ENCODE data around the gene RBM34. TPM values are rescaled to one million over a fixed set of nuclear protein-coding genes. Genes with fewer than 3 reads are reported as not detected.
"Not testable (repeated sequence)": the region's sequence is repeated elsewhere in the genome, so short reads cannot be mapped to it uniquely, and the experiment has no call there.

Gene RBM34
- total RNA-seq, 1 experiment from 2014 or later: 82.5 TPM

GRCh38 chr1:235088907-235089306 lies 72.1 kb downstream of the RBM34 start:
- Histone ChIP-seq H3K36me3 (no peaks in the 10 kb centered on the region), H3K4me3 (no peak overlapping the region), H3K27me3 (replicated peaks) (no peaks in the 10 kb centered on the region), H3K9me3 (replicated peaks) (no peaks in the 10 kb centered on the region), H3K4me1 (replicated peaks) (peaks cover 34% of the 10 kb centered on the region), H3K27ac (no peak overlapping the region)
- DNase-seq (ENCODE audit: low read depth in 1 of 2, low spot score in 2 of 2): no peak

GRCh38 chr1:235088430-235088829 lies 72.6 kb downstream of the RBM34 start:
- no peaks in the 10 kb centered on the region for H3K27me3 ChIP-seq (replicated peaks)
- no peaks in the 10 kb centered on the region for H3K9me3 ChIP-seq (replicated peaks)
- no peak for DNase-seq (ENCODE audit: low read depth in 1 of 2, low spot score in 2 of 2)
- H3K4me3 ChIP-seq: no peak overlapping the region
- H3K4me1 ChIP-seq (replicated peaks): peaks cover 37% of the 10 kb centered on the region
- no peak overlapping the region for H3K27ac ChIP-seq
- H3K36me3 ChIP-seq: no peaks in the 10 kb centered on the region

- no peak overlapping the region for H3K27ac ChIP-seq
- H3K4me3 ChIP-seq: no peak overlapping the region
These were observed 73.1 kb downstream of the RBM34 start for GRCh38 chr1:235087906-235088305.

GRCh38 chr1:235085411-235086117 lies 75.5 kb downstream of the RBM34 start:
- not testable (repeated sequence) for H3K27me3 ChIP-seq (replicated peaks); H3K36me3 ChIP-seq; DNase-seq (ENCODE audit: low read depth in 1 of 2, low spot score in 2 of 2); H3K4me3 ChIP-seq; H3K27ac ChIP-seq; H3K9me3 ChIP-seq (replicated peaks)
- H3K4me1 ChIP-seq (replicated peaks): peaks cover 36% of the 10 kb centered on the region

More at GRCh38 chr1:235087906-235088305, 73.1 kb downstream of the RBM34 start:
- H3K27me3 ChIP-seq (replicated peaks): no peaks in the 10 kb centered on the region
- H3K36me3 ChIP-seq: no peaks in the 10 kb centered on the region
- peaks cover 39% of the 10 kb centered on the region for H3K4me1 ChIP-seq (replicated peaks)
- no peak for DNase-seq (ENCODE audit: low read depth in 1 of 2, low spot score in 2 of 2)
- H3K9me3 ChIP-seq (replicated peaks): no peaks in the 10 kb centered on the region

Other genes starting within 250 kb of the RBM34 start
- 65.5 and 78.0 TPM in 2 replicates for gene TOMM20, start 32.4 kb downstream of the RBM34 start, total RNA-seq (2014; rRNA removed; shearing (Covaris generic))
- 25.1 and 28.3 TPM in 2 replicates for gene ARID4B, start 166.9 kb upstream of the RBM34 start, total RNA-seq (2014; rRNA removed; shearing (Covaris generic))
- 26.9 and 32.7 TPM in 2 replicates for gene GGPS1, start 167.3 kb upstream of the RBM34 start, total RNA-seq (2014; rRNA removed; shearing (Covaris generic))
- gene TBCE, start 206.2 kb upstream of the RBM34 start, total RNA-seq (2014; rRNA removed; shearing (Covaris generic)): 58.1 and 70.3 TPM in 2 replicates

Data from SJSA1 (cell line).